ENCODE data around the gene MAPRE2.

DNA sequence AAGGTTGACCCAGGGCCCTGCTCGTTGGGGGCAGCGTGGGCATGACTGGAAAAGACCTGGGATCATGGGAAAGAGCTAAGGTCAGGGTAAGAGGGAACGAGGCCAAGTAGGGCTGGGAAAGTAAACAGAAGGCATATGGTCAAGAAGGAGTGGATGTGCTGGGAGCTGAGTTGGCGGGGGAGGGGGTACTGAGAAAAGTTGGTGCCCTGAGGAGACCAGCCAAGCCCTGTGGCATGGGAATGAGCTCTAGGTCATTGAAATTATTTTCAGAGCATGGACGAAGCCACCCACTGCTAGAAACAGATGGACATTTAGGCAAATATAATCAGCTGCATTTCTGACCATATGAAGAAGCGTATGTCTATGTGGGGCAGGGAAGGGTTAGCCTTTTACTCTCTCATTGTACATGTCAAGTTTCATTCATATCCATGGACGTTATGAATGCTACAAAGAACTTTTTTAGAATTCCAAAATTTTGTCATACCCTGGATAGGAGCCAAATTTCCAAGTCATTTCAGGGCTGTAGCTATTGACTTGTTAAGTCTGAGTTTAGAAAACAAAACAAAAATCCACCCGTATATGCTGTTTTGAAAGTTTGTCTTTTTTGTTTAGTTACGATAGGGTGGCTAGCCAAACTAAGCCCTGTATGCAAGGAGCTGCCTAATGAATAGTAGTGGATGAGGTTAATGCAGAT, 19.1 kb downstream of the MAPRE2 start:
- TF ChIP-seq, protein P1, sequence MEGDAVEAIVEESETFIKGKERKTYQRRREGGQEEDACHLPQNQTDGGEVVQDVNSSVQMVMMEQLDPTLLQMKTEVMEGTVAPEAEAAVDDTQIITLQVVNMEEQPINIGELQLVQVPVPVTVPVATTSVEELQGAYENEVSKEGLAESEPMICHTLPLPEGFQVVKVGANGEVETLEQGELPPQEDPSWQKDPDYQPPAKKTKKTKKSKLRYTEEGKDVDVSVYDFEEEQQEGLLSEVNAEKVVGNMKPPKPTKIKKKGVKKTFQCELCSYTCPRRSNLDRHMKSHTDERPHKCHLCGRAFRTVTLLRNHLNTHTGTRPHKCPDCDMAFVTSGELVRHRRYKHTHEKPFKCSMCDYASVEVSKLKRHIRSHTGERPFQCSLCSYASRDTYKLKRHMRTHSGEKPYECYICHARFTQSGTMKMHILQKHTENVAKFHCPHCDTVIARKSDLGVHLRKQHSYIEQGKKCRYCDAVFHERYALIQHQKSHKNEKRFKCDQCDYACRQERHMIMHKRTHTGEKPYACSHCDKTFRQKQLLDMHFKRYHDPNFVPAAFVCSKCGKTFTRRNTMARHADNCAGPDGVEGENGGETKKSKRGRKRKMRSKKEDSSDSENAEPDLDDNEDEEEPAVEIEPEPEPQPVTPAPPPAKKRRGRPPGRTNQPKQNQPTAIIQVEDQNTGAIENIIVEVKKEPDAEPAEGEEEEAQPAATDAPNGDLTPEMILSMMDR (IDR thresholded peaks at IDR 0.05), result no peak
- TF ChIP-seq POLR2A (IDR thresholded peaks at IDR 0.05), result no peak

All from heart left ventricle (tissue), 13 donors.